Measurements from ENCODE around the gene SDS.

SDS gene

GRCh38 chr12:113424456-113424855 is 20.8 kb upstream of the SDS start:
- Histone ChIP-seq H3K4me1 (ENCODE audit: insufficient read depth, low read length) (0 out of 2 replicates have a peak, but pooled peaks cover 3% of the 10 kb centered on the region), H3K9ac (ENCODE audit: low read depth, low read length) (no peak overlapping the region), H3K4me2 (ENCODE audit: insufficient read depth, low read length) (no peak overlapping the region), H4K20me1 (ENCODE audit: insufficient read depth, low read length) (no peaks in the 10 kb centered on the region), H3K79me2 (ENCODE audit: insufficient read depth, low read length) (no peaks in the 10 kb centered on the region), H3K27ac (ENCODE audit: low read length) (no peak overlapping the region), H3K36me3 (ENCODE audit: insufficient read depth, low read length) (no peaks in the 10 kb centered on the region), H3K9me3 (ENCODE audit: insufficient read depth, low read length, severe bottlenecking) (no peaks in the 10 kb centered on the region), H3K4me3 (ENCODE audit: low read depth in 1 of 2, low read length in 2 of 2) (no peak overlapping the region), H2AFZ (ENCODE audit: low read depth, low read length) (no peak overlapping the region), H3K27me3 (ENCODE audit: insufficient read depth, low read length, poor library complexity) (no peaks in the 10 kb centered on the region)
- no peak for ATAC-seq (ENCODE audit: insufficient read depth, low read depth)
- no peak for DNase-seq
- TF ChIP-seq CTCF (IDR thresholded peaks at IDR 0.05; ENCODE audit: borderline replicate concordance, extremely low read depth, low read length, poor library complexity, severe bottlenecking) (no peak), EZH2 (IDR thresholded peaks at IDR 0.05; ENCODE audit: borderline replicate concordance, low read depth, low read length, severe bottlenecking) (no peak)

- ATAC-seq (ENCODE audit: insufficient read depth, low read depth) (no peak), DNase-seq (no peak)
- Histone ChIP-seq H3K27me3 (ENCODE audit: insufficient read depth, low read length, poor library complexity) (no peaks in the 10 kb centered on the region), H3K4me1 (ENCODE audit: insufficient read depth, low read length) (0 out of 2 replicates have a peak, but pooled peaks cover 3% of the 10 kb centered on the region), H3K79me2 (ENCODE audit: insufficient read depth, low read length) (no peaks in the 10 kb centered on the region), H3K4me3 (ENCODE audit: low read depth in 1 of 2, low read length in 2 of 2) (peak overlapping the region in 1 of 2 experiments; percentile 45; a peak in 2 of 4 replicates), H3K4me2 (ENCODE audit: insufficient read depth, low read length) (peak overlapping the region; percentile 24; the same call in 1 of the 2 replicates), H3K9me3 (ENCODE audit: insufficient read depth, low read length, severe bottlenecking) (no peaks in the 10 kb centered on the region), H3K9ac (ENCODE audit: low read depth, low read length) (peak overlapping the region; percentile 28; the same call in 1 of the 2 replicates), H3K36me3 (ENCODE audit: insufficient read depth, low read length) (no peaks in the 10 kb centered on the region), H4K20me1 (ENCODE audit: insufficient read depth, low read length) (no peaks in the 10 kb centered on the region), H3K27ac (ENCODE audit: low read length) (no peak overlapping the region), H2AFZ (ENCODE audit: low read depth, low read length) (no peak overlapping the region)
- TF ChIP-seq EZH2 (IDR thresholded peaks at IDR 0.05; ENCODE audit: borderline replicate concordance, low read depth, low read length, severe bottlenecking), result no peak
These were observed 19.4 kb upstream of the SDS start for GRCh38 chr12:113422886-113423669.

- no peaks in the 10 kb centered on the region for H3K36me3 ChIP-seq (ENCODE audit: insufficient read depth, low read length)
- peak; percentile 65 for DNase-seq
- H4K20me1 ChIP-seq (ENCODE audit: insufficient read depth, low read length), result no peaks in the 10 kb centered on the region
- H3K9me3 ChIP-seq (ENCODE audit: insufficient read depth, low read length, severe bottlenecking), result no peaks in the 10 kb centered on the region
- peak within 1 kb of the TSS; percentile 24 for H3K4me2 ChIP-seq (ENCODE audit: insufficient read depth, low read length)
- H3K9ac ChIP-seq (ENCODE audit: low read depth, low read length), result peak within 1 kb of the TSS; percentile 28; the same call in 1 of the 2 replicates
- no peak within 1 kb of the TSS for H3K27ac ChIP-seq (ENCODE audit: low read length)
- 0 out of 2 replicates have a peak within 1 kb of the TSS, but pooled peaks have one; percentile 8 for H2AFZ ChIP-seq (ENCODE audit: low read depth, low read length)
- no peaks in the 10 kb centered on the region for H3K27me3 ChIP-seq (ENCODE audit: insufficient read depth, low read length, poor library complexity)
- H3K79me2 ChIP-seq (ENCODE audit: insufficient read depth, low read length), result no peaks in the 10 kb centered on the region
- peak within 1 kb of the TSS in 1 of 2 experiments; percentile 45; a peak in 2 of 4 replicates for H3K4me3 ChIP-seq (ENCODE audit: low read depth in 1 of 2, low read length in 2 of 2)
- 0 out of 2 replicates have a peak, but pooled peaks cover 3% of the 10 kb centered on the region for H3K4me1 ChIP-seq (ENCODE audit: insufficient read depth, low read length)
- TF ChIP-seq EZH2 (IDR thresholded peaks at IDR 0.05; ENCODE audit: borderline replicate concordance, low read depth, low read length, severe bottlenecking), result no peak
- TF ChIP-seq CTCF (IDR thresholded peaks at IDR 0.05; ENCODE audit: borderline replicate concordance, extremely low read depth, low read length, poor library complexity, severe bottlenecking), result no peak
- ATAC-seq (ENCODE audit: insufficient read depth, low read depth), result peak; percentile 93
These were observed 18.6 kb upstream of the SDS start, which contains the start of gene SDSL for GRCh38 chr12:113422030-113422885. SDSL (plus strand) TSS chr12:113422380; CDS start chr12:113427983, 5,603 bp downstream.
